OCI-LY3 (cell line): ENCODE results near the gene CD101.

ENCODE experiments used
- CTCF ChIP-seq: fragments of 200-600, 300-600 bp; sonication (generic); IDR thresholded peaks from 2 replicates; pipeline ENCODE4 v1.5.1; 2014; ENCODE audit warnings: antibody characterized with exemption, low read length, low read depth
- EZH2phosphoT487 ChIP-seq: fragments of 200-600 bp; shearing (Covaris generic); IDR thresholded peaks from 2 replicates; pipeline ENCODE4 v1.6.1; 2018; ENCODE audit warnings: antibody characterized with exemption, mixed run types, low read depth

- TF ChIP-seq CTCF: no peak
- TF ChIP-seq EZH2phosphoT487: no peak
Measured at GRCh38 chr1:116968724-116969123, 32.8 kb upstream of the CD101 start.
